GM19193 (cell line): ENCODE data around the gene KAZN.

Source experiments
- POLR2A ChIP-seq: IDR thresholded peaks from 4 replicates; pipeline ENCODE4 v1.6.1; 2011; ENCODE audit not compliant: insufficient read depth, insufficient read length; ENCODE audit errors: extremely low read depth

Gene KAZN

DNA sequence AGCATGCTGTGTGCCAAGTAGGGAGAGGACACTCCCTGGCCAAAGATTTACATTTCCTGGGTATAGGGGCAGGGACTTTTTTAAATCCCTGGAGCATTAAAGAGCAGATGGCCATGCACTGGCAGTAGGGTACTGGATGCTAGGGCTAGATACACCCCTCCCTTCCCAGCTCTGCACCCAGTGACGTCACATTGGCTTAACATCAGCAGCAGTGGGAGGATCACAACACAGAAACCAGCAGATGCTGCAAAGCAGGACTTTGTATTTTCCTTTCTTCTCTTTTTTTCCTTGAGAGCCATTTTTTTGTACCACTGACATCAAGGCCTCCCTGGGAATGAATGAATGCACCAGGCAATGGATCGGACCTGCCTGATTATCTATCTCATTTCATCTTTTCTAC, 243.0 kb downstream of the KAZN start:
- TF ChIP-seq POLR2A: no peak

- no peak for TF ChIP-seq POLR2A
Observed at GRCh38 chr1:14841951-14842350, 243.5 kb downstream of the KAZN start.

- no peak for TF ChIP-seq POLR2A
Observed at GRCh38 chr1:14842361-14842760, 243.9 kb downstream of the KAZN start.

DNA sequence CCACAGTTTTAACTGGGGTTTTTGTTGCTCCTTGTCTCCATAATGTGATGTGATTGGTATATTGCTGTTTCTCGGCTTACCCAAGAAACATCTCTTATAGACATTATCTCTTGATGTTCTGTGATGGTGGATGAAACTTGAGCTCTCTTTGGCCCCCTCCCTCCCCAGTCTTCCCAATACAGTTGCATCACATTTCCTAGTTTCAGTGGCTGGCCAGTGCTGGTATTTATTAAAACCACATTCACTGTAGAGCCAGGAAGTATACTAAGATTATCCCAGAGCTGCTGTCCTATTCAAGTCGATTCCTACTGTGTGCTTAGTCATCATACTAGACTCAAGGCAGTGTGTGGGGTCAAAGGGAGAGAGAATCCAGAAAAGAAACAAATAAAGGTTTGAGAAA, 244.4 kb downstream of the KAZN start:
- no peak for TF ChIP-seq POLR2A

DNA sequence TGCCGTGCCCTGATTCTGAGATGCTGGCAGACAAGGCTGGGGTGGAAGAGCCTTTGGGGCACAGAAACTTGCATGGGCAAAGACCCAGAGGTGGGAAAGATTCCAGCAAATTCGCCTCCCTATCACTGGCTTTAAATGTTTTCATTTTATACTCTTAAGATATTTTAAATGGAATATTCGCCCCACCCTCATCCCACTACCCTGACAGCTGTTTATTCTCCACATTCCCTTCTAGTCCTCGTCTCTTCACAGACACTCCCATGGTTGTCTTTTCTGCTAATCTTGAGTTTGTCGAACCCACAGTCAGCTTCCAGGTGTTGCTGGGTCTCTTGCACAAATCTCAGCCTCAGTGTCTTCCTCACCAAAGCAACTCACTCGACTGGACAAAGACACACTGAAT, 245.0 kb downstream of the KAZN start:
- no peak for TF ChIP-seq POLR2A

- TF ChIP-seq POLR2A: no peak
Observed at GRCh38 chr1:14844356-14844755, 245.9 kb downstream of the KAZN start.

DNA sequence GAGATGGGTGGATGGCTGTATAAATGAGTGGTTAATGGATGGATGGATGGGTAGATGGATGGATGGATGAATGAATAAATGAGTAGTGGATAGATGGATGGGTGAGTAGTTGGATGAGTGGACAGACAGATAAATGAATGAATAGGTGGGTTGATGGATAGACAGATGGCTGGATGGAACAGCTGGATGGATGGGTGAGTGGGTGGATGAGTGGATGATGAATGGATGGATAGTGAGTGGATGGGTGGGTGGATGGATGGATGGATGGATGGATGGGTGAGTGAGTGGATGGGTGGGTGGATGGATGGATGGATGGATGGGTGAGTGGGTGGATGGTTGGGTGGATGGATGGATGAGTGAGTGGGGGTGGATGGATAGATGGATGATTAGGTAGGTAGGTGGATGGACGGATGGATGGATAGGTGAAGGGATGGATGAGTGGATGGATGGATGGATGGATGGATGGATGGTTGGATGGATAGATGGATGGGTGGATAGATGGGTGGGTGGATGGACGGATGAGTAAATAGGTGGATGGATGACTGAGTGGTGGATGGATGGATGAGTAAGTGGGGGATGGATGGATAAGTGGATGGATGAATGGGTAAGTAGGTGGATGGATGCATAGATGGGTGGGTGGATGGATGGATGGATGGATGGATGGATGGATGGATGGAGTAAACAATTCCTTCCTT, 246.6 kb downstream of the KAZN start:
- TF ChIP-seq POLR2A: no peak

DNA sequence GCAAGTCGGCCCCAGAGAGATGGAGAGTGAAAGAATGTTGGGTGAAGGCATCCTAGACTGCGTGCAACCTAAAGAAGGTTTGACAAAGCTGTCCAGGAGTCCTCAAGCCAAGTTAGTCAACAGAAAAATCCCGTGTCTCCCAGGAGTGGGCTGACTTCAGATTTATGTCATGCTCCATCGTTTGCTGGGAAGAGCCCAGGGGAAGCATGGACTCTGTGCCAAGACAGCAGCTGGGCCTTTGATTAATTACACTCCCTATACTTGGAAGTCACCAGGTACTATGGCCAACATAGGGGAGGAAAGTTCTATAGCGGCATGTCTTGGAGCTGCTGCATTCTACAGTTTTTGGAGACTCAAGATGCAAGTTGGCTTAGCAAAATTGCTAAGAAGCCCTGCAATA, 247.4 kb downstream of the KAZN start:
- TF ChIP-seq POLR2A: no peak

- TF ChIP-seq POLR2A: no peak
Observed at GRCh38 chr1:14846688-14847087, 248.2 kb downstream of the KAZN start.

- TF ChIP-seq POLR2A: no peak
Observed at GRCh38 chr1:14848203-14848602, 249.7 kb downstream of the KAZN start.

DNA sequence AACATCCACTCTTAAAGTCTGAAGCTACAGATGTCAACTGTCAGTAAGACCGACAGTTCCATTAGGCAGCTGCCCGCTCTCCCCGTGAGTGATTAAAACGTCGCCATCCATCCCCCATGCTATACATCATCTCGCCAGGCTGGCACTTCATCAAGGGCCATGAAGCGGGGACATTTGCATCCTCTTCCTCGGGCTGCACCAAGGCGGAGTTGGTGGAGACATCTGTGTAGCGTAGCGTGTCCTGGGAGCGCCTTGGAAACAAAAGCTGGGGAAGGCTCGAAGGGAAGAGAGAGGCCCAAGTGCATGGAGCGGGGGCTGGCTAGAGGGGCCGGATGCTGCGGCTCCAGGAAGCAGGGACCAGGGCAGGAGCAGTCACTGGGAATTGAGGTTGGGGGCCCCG, 250.1 kb downstream of the KAZN start:
- TF ChIP-seq POLR2A: no peak

DNA sequence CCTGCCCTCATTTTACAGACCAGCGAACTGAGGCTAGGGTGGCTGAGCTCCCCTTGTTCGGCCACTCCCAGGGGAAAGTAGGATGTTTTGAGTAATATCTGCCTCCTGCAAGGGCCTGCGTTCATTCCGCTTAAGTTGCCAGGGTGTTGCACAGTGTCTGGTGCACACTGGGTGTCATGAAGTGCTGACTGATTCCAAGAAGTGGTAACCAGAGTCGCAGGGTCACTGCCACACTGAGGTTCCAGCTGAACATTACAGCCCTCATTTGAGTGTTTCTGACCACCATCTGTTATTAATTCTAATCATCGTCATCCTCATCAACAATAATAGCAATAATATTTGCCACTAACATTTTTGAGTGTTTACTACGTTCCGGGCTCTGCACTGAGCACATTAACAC, 250.6 kb downstream of the KAZN start:
- TF ChIP-seq POLR2A: no peak

DNA sequence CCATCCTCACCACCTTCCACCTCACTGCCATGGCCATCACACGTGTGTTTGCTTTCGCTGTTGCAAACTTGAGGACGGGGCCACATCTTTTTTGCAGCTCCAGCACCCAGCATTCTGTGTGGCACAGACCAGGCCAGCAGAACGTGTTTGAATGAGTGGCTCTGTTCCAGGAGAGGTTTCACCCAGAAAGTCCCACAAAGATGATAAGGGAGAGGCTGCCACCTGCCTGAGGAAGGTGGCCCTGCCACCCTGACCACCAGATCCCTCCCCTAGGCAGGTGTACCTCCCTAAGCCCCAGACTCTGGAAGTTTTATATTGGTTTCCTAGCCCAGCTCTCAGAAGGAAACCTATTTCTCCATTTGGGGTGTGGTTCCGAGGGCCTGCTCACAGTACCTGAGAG, 252.1 kb downstream of the KAZN start:
- no peak for TF ChIP-seq POLR2A

GRCh38 chr1:14851760-14852159, 253.3 kb downstream of the KAZN start:
- TF ChIP-seq POLR2A: no peak

GRCh38 chr1:14852291-14852690, 253.8 kb downstream of the KAZN start:
- TF ChIP-seq POLR2A: no peak

- no peak for TF ChIP-seq POLR2A
Observed at GRCh38 chr1:14853518-14853917, 255.0 kb downstream of the KAZN start.

- TF ChIP-seq POLR2A: no peak
Observed at GRCh38 chr1:14855268-14855667, 256.8 kb downstream of the KAZN start.

DNA sequence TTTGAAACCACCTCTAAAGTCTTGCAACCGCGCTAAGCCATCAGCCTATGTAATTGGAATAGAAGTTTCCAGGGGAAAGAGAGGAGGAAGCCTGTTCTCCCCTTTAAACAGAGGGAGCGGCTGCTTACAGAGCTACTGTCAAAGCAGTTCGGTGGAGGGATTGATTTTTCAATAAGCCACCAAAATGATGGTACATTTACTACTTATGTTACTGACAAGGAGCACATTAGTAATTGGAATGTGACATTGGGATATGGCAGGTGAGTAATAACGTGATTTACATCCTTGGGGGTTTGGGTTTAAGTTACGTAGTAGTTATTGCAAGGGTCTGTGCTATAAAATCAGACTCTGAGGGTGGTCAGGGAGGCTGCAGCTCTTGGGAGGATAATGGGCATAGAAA, 257.3 kb downstream of the KAZN start:
- no peak for TF ChIP-seq POLR2A

DNA sequence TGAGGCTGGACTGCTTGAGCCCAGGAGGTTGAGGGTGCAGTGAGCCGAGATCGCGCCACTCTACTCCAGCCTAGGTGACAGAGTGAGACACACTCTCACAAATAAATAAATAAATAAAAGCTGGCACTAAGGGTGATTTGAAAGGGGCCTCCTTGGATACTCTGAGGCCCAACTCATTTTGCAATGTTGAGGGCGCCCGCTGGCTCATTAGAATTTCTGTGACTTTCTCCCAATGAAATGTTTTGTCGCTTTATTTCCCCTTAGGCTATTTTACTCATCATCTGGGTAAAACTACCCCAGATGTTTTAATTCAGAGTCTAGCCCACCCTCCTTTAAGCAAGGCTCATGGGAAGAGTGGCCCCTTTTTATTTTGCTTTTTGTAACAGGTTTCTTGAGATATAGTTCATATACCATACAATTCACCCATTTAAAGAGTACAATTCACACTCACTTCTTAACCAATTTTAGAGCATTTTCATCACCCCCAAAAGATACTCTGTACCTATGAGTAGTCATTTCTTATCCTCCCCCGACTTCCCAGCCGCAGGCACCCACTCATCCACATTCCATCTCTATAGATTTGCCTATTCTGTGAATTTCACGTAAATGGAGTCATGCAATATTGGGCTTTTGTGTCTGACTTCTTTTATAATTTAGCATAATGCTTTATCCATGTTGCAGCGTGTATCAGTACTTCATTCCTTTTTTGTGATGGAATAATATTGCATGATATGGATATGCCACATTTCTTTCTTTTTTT, 259.1 kb downstream of the KAZN start:
- no peak for TF ChIP-seq POLR2A
